ENCODE measurements around the gene ISM1. TPM values are rescaled to one million over a fixed set of nuclear protein-coding genes. Genes with fewer than 3 reads are reported as not detected.
A peak's percentile ranks its signal among the peaks of the same experiment; 100 is the strongest.

The ISM1 gene
- total and polyA plus RNA-seq, 3 donors from 2014 or later: 0.50 to 1.3 (median 0.55) TPM

GRCh38 chr20:13256606-13257005 is 35.5 kb downstream of the ISM1 start:
- H3K27me3 ChIP-seq: no peaks in the 10 kb centered on the region
- TF ChIP-seq CTCF (IDR thresholded peaks at IDR 0.05): no peak
- no peak for TF ChIP-seq POLR2A (IDR thresholded peaks at IDR 0.05)
- H3K4me1 ChIP-seq: no peaks in the 10 kb centered on the region
- H3K36me3 ChIP-seq (ENCODE audit: low read depth, missing control alignments): no peaks in the 10 kb centered on the region
- DNase-seq: no peak
- H3K27ac ChIP-seq: no peak overlapping the region
- H3K4me3 ChIP-seq: no peak overlapping the region
- H3K9me3 ChIP-seq: no peaks in the 10 kb centered on the region
- intact Hi-C loops (cut with DNase I; ENCODE audit: low total_unique reads): no loop called here
- 84 to 96% methylated on average over 3 of the region's 3 CpGs for WGBS, 2 donors

- WGBS, 2 donors: 90 to 92% methylated on average over 3 of the region's 3 CpGs
- TF ChIP-seq POLR2A (IDR thresholded peaks at IDR 0.05): no peak
- no peak for TF ChIP-seq CTCF (IDR thresholded peaks at IDR 0.05)
- Histone ChIP-seq H3K36me3 (ENCODE audit: low read depth, missing control alignments) (no peaks in the 10 kb centered on the region), H3K27me3 (no peaks in the 10 kb centered on the region), H3K9me3 (no peaks in the 10 kb centered on the region), H3K27ac (no peak overlapping the region), H3K4me1 (no peaks in the 10 kb centered on the region), H3K4me3 (no peak overlapping the region)
- intact Hi-C loops (cut with DNase I; ENCODE audit: low total_unique reads): no loop called here
- no peak for DNase-seq
Measured at GRCh38 chr20:13259921-13260320, 38.8 kb downstream of the ISM1 start.

GRCh38 chr20:13260650-13261279 is 39.7 kb downstream of the ISM1 start:
- no peaks in the 10 kb centered on the region for H3K36me3 ChIP-seq (ENCODE audit: low read depth, missing control alignments)
- WGBS, 2 donors: 78 to 85% methylated on average over 7 of the region's 7 CpGs
- no peaks in the 10 kb centered on the region for H3K27me3 ChIP-seq
- no peaks in the 10 kb centered on the region for H3K9me3 ChIP-seq
- TF ChIP-seq POLR2A (IDR thresholded peaks at IDR 0.05) (no peak), CTCF (IDR thresholded peaks at IDR 0.05) (no peak)
- H3K4me3 ChIP-seq: no peak overlapping the region
- no peak overlapping the region for H3K27ac ChIP-seq
- H3K4me1 ChIP-seq: no peaks in the 10 kb centered on the region
- intact Hi-C loops (cut with DNase I; ENCODE audit: low total_unique reads): no loop called here
- no peak for DNase-seq

- 83 to 89% methylated on average over 8 of the region's 8 CpGs for WGBS, 2 donors
- Histone ChIP-seq H3K27me3 (no peaks in the 10 kb centered on the region), H3K4me1 (no peaks in the 10 kb centered on the region), H3K36me3 (ENCODE audit: low read depth, missing control alignments) (no peaks in the 10 kb centered on the region), H3K27ac (no peak overlapping the region), H3K9me3 (no peaks in the 10 kb centered on the region), H3K4me3 (no peak overlapping the region)
- peak; percentile 72 for DNase-seq
- no peak for TF ChIP-seq POLR2A (IDR thresholded peaks at IDR 0.05)
- peak in 2 of 3 experiments; percentile 43 to 58 for TF ChIP-seq CTCF (IDR thresholded peaks at IDR 0.05)
- intact Hi-C loops (cut with DNase I; ENCODE audit: low total_unique reads): no loop called here
Measured at GRCh38 chr20:13261460-13262301, 40.6 kb downstream of the ISM1 start.
